ENCODE results near the gene CTSA.
"Not testable (repeated sequence)": the region's sequence is repeated elsewhere in the genome, so short reads cannot be mapped to it uniquely, and the experiment has no call there.

Gene CTSA

DNA sequence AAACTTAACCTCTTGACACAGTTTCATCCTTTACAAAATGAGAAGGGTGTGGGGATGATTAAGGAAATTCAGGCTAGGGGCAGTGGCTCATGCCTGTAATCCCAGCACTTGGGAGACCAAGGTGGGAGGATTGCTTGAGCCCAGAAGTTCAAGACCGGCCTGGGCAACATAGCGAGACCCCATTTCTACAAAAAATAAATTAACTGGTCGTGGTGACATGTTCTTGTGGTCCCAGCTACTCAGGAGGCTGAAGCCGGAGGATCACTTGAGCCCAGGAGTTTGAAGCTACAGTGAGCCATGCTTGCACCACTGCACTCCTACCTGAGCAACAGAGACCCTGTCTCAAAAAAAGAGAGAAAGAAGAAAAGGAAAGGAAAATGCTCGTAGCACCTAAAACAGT lies 24.7 kb upstream of the CTSA start:
- no peak for DNase-seq (ENCODE audit: low read depth)

DNA sequence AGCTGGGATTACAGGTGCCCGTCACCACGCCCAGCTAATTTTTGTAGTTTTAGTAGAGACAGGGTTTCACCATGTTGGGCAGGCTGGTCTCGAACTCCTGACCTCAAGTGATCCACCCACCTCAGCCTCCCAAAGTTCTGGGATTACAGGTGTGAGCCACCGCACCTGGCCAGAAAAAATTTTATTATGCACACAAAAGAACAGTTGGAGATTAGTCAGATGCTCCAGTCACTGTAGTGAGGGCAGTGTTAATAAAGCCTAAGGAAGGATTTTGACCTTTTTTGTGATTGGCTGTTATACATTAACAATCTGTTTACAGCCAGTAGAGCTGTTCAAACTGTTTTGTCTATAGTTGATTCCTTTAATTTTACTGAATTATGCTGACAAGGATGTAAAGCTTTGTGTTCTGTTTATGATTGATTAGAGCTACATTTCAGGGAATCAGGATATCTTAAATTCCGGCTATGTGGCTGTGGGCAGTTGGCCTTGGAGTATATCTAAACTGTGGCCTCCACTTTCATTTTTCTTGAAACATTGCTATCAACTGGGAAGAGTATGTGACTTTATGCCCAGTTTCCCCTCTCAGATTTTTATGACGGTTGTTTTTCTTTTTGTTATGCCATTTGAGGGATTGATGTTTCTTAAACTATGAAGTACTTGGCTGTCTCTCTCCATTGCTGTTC lies 23.9 kb upstream of the CTSA start:
- DNase-seq (ENCODE audit: low read depth) = no peak

DNA sequence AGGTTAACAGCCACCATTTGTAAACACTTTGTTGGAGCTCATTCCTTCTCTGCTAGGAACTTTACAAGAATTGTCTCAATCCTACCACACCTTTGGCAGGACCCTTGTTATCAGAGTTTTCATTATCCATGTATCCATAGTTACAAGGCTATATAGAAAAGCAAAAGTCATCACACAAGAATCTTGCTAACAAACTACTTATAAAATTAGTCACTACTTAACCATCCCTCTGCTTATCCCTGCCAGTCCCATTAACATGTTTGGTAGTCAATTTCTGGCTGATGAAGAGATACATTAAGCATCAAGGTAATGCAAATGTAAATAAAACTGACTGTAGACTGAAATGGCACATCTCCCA lies 23.3 kb upstream of the CTSA start:
- DNase-seq (ENCODE audit: low read depth) = no peak

DNA sequence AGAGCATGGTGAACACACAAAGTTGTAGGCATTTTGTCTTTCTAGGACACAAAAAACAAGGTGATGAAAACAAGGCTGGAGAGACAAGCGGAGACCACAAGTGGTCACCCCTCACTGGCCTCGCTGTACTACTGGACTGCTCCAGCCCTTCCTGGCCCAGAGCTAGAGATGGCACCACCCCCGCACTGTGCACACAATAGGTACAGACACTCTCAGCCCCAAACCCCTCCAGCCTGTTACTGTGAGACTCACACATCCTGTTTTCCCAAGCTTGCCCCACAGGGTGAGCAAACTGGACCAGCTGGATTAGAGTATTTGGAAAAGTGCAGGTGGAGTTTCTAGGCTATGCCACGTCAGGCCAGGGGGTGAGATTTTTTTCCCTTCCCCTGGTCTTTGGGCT lies 18.5 kb upstream of the CTSA start:
- no peak for DNase-seq (ENCODE audit: low read depth)

DNA sequence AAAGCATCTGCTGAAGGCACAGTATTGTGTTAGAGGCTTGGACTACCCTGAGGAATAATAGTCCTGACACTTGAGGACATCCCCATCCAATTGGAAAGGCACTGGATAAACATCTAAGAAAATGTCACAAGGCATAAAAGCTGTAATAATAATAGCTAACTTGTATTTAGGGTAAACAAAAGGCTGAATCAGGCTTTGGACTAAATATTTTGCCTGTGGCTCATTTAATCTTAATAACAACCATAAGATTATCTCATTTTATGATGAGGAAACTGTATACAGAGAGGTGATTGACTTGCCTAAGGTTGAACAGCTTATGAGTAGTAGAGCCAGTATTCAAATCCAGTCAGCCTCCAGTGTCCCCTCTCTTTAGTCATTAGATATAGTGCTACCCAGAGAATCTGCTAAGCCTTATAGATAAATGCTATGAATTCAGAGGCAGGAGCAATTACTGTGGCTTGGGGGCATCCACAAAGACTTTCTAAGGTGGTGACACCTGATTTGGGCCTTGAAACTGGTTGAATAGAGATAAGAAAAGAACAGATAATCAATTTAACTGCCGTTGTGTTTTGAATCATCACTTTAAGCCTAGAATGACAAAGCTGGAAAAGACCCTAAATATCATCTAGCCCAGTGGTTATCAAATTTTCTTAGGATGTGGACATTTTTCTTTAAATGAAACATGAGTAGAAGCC lies 17.6 kb upstream of the CTSA start:
- no peak for DNase-seq (ENCODE audit: low read depth)

DNA sequence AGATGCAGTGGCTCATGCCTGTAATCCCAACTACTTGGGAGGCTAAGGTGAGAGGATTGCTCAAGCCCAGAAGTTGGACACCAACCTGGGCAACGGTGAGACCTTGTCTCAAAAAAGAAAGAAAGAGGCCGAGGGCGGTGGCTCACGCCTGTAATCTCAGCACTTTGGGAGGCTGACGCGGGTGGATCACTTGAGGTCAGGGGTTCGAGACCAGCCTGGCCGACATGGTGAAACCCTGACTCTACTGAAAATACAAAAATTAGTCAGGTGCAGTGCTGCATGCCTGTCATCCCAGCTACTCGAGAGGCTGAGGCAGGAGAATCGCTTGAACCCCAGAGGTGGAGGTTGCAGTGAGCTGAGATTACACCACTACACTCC lies 17.0 kb upstream of the CTSA start:
- not testable (repeated sequence) for DNase-seq (ENCODE audit: low read depth)

DNA sequence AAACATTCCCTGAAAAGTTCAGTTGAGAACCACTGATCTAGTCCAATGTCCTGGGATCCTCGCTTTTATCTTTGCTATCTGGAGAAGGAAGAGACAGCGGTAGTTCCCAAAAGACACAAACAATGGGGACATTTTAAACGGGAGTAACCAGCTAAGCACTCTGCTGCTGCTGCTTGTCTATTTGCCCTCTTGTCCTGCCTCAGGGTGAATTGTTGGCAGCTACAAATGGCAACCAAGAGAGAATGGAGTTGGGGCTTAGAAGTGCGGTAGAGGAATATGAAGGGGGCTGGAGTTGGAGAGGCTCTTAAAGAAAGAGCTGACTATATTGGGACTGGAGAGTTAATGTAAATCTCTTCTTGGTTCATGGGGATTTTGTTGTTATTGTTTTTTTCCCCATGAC lies 16.6 kb upstream of the CTSA start:
- DNase-seq (ENCODE audit: low read depth) = no peak

DNA sequence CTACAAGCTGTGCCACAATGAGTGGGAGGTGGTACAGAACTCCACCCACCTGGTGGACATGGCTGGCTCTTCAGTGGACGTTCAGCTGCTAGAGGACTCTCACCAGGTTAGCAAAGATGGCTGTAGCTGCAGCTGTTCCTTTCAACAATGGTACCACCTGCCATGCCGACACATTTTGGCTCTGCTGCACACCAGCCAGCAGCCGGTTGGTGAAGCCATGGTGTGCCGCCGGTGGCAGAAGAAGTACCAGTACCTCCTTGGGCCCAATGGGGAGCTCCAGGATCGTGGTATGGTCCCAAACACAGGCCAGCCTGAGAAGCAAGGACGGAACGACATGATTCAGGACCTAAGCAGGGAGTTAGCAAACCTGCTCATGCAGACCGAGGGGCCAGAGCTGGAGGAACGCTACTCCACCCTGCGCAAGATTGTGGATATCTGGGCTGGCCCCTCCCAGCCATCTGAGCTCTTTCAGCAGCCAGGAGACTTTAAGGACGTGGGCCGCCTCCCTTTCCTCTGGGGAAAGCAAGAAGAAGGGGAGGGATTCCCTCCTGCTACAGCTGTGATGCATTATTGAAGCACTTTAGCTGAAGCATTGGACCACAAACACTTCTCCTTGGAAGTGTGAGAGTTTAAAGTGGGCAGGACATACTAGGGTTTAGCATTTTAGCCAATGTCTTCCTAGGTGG lies 12.9 kb upstream of the CTSA start:
- DNase-seq (ENCODE audit: low read depth) = no peak

DNA sequence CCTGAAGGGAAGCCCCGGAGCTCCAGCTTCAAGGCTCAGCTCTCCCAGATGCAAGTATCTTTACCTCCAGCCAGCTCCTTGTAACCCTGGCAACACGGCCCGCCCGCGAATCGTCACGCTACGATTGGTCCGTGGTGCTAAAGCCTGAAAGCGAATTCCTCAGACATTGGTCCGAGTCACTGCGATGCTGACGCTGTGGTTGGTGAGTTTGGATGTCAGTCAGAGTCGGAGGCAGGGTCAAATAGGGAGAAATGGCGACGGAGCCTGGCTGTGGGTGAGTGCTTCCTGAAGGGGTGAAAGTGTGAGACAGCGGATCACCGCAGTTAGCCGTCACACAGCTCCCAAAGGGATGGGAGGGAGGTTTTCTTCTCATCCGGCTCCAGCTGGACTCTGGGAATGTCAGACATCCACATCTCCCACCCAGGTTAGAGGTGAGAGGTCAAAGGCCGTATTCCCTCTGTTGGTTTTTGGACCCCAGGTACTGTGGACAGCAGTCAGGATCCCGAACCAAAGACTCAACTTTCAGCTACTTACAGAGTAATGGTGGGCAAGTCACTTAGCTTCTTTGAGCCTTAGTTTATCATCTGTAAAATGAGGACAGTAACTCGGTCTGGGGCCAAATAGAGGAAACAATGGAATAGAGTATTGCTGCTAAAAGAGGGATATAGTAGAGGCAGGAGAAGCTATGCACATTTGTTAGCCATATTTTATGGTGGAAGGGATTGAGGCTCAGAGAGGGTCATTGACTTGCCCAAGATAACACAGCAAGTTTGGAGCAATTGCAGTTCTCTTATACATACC lies 9.9 kb upstream of the CTSA start, which contains the start of gene ZSWIM1:
Gene ZSWIM1, plus strand, starts transcription at position 240 of the 801 bp plus-strand sequence. CDS start 1,366 bp downstream, outside the sequence.
- peak; percentile 93 for DNase-seq (ENCODE audit: low read depth)

DNA sequence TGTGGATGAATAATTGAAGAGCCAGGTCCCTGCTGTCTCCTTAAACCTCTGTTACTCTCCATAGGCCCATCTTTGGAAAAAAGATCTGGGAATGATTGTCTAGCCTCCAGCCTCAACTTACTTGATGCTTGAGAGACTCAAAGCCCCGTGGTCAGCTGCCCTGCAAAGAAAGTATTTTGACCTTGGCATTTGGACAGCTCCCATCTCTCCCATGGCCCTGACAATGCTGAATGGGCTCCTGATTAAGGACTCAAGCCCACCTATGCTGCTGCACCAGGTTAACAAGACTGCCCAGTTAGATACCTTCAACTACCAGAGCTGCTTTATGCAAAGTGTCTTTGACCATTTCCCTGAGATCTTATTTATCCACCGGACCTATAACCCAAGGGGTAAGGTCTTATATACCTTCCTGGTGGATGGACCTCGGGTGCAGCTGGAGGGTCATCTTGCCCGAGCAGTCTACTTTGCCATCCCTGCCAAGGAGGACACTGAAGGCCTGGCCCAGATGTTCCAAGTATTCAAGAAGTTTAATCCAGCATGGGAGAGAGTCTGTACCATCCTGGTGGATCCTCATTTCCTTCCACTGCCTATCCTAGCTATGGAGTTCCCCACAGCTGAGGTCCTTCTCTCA lies 8.6 kb upstream of the CTSA start:
- DNase-seq (ENCODE audit: low read depth) = no peak

DNA sequence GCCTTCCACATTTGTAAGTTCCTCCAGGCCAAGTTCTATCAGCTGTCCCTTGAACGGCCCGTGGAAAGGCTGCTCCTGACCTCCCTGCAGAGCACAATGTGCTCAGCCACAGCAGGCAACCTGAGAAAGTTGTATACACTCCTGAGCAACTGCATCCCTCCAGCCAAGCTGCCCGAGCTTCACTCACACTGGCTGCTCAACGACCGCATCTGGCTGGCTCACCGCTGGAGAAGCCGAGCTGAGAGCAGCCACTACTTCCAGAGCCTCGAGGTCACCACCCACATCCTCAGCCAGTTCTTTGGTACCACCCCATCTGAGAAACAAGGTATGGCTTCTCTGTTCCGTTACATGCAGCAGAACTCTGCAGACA lies 8.1 kb upstream of the CTSA start:
- no peak for DNase-seq (ENCODE audit: low read depth)

DNA sequence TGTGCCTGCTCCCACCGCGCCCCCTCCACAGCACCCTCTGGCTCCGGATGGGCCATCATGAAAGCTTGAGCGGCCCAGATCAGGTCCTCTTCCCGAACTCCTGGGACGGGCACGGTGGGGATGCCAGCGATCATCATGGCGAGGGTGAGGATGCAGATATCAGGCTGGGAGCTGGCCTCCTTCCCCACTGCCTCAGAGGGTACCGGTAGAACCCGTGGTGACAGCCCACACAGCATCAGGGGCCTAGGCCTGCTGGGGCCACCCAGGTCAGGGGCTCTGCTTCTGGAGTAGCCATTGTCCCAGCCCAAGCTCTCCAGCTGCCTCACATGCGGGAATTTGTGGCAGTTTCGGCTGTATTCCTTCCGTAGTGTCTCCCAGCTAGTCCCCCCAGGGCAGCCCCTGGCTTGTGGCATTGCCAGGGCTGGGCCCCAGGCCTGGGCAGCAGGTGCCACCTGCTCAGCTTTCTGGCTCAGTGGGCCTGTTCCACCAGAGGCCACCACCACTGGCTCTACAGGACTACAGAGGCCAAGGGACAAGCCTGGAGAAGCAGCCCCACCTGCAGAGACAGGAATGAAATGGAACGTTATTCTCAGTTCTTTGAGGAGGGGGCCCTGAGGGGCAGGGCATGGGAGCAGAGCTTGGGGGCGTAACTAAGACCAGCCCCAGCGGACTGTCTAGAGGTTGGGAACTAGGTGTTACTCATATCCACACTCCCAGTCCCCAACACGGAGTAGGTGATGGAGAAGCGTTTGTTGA lies 4.4 kb upstream of the CTSA start:
- DNase-seq (ENCODE audit: low read depth) = no peak

DNA sequence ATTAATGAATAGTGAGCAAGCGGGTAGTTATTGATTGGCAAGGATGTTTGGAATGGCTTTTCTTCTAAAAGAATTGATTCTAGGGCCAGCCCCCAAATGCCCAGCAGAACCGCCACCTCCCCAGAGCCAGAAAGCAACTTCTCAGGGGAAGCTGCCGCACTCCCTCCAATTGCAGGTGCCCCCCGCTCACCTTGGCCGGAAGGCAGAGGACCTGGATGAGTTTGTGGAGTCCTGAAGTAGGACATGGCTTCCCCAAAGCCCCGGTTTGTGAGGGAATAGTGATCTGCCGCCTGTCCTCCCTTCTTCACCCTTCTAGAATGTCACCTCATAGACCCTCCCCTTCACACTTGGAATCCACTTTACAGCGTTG lies 3.8 kb upstream of the CTSA start, which contains the start of gene SPATA25:
Gene SPATA25, minus strand, starts transcription at position 277 of the 370 bp plus-strand sequence. Its CDS starts 32 bp downstream, at position 245.
- DNase-seq (ENCODE audit: low read depth) = no peak

DNA sequence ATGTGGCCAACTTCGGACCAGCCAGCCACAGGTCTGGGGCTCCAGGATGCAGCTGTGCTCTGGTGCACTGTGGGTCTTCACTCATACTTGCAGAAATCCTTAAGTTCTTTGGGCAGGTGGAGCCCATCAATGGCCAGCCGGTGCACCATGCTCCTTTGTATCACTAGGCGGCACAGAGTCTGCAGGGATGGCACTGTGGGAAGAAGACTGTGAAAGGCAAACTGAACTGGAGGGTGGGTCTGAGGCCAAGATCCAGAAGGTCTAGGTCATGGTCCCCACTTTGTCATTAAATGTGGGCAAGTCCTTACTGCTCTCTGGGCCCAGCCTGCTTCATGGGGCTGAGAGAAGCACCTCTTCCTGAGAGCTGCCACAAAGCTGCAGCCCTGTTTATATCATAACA lies 2.5 kb upstream of the CTSA start:
- DNase-seq (ENCODE audit: low read depth) = no peak

DNA sequence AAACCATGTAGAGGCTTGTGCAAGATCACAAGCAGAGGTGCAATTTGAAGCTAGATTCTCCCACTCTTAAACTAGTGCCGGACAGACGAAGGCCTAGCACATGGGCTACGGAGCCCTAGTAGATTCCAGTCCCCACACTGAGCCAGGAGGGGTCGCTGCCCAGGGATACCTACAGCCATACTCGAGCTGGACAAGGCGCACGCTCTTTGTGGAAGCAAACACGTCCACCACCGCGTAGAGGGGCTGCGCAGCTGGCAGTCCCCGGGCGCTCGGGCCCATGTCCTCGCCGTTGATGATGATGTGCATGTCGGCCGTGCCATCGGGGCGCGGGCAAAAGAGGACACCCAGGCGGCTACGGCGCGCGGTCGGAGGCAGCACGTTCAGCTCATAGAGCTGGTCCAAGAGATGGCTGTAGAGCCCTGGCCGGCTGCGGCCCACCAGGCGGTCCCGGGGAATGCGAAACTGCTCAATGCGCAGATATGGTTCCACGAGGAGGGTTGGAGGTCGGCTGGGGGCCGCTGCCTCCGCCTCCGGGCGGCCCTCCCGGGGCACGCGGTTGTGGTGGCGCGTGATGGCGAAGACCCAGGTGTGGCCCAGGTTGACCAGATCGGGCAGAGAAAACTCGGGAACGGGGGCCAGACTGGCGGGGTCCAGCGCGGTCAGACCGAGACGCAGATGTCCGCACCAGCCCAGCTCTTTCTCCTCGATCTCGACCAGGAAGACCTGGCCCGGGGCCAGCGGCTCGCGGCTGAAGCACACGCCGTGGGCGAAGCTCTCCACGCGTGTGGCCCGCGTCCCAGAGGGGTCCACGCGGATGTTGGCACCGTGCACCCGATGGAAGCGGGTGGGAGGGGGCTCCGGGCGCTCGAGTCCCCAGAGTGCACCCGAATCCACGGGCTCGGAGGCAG lies 804 bp upstream of the CTSA start:
- DNase-seq (ENCODE audit: low read depth) = peak; percentile 19

DNA sequence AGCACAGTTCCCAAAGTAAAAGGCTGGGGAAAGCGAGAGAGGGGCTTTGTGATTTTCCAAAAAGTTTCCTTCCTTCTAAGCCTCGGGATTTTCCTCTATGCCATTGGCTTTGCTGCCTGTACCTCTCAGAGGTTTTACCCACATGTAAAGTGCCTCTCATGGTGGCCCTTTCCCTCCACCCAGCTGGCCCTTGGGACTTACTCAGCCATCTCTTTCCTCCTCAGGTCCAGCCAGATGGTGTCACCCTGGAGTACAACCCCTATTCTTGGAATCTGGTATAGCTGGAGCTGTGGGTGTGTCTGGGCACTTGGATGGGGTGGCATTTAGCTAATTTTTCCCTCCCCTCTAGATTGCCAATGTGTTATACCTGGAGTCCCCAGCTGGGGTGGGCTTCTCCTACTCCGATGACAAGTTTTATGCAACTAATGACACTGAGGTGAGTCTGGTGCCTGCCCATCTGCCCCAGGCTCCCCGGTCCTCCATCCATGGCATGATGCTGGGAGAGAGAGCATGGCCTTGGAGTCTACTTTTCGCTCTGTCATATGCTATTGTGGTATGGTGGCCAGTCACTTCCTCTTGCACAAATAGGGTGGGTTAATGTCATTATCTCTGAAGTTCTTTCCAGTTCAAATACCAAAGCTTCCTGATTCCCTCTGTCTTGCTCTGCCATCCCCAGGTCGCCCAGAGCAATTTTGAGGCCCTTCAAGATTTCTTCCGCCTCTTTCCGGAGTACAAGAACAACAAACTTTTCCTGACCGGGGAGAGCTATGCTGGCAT lies 1.1 kb downstream of the CTSA start:
- DNase-seq (ENCODE audit: low read depth) = no peak

DNA sequence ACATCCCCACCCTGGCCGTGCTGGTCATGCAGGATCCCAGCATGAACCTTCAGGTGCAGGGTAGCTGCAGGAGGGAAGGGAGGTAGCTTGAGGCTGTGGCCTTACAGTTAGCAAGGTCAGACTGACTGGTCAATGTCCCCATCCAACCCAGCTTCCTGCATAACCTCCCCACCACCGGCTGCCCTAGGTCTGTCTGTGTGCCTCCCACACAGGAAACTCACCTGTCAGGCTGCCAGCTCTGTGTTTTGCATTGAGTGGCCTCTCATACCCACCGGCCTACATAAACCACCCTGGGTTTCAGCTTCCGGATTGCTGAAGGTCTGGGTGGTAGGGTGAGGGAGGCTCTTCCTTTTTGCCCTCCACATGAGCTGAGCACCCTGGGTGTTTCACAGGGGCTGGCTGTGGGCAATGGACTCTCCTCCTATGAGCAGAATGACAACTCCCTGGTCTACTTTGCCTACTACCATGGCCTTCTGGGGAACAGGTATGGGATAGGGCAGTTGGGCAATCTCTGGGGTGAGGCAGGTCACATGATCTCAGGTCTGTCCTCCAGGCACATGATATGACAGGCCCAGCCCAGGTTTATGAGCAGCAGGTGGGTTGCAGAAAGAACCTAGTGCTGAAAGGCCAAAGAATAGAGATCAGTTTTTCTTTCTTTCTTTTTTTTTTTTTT lies 1.8 kb downstream of the CTSA start:
- no peak for DNase-seq (ENCODE audit: low read depth)

DNA sequence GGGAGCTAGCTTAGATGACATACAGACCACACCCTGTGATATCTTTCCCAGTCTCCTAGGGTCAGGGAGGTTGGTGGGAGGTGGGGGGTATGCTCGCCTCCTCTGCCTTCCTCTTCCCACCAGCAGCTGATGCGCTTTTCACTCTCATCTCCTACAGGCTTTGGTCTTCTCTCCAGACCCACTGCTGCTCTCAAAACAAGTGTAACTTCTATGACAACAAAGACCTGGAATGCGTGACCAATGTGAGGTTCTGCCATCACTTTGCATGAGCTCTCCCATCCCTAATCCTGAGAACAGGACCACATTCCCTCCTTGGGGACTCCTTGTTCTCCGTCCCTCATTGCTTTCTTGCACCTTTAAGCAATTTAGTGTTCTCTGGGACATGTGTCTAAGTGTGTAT lies 2.7 kb downstream of the CTSA start:
- DNase-seq (ENCODE audit: low read depth) = no peak

DNA sequence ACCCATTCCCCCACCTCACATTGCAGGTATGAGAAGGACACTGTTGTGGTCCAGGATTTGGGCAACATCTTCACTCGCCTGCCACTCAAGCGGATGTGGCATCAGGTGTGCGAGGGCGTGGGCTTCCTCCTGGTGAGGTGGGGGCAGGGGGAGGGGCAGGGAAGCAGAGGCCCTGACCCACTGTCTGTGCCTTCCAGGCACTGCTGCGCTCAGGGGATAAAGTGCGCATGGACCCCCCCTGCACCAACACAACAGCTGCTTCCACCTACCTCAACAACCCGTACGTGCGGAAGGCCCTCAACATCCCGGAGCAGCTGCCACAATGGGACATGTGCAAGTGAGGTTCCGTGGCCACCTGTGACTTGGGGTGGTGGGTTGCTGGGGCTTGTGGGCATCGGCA lies 3.7 kb downstream of the CTSA start:
- no peak for DNase-seq (ENCODE audit: low read depth)

Measured in stimulated activated CD8-positive, alpha-beta memory T cell treated with anti-CD3 and anti-CD28 coated beads, Interleukin-12 subunit alpha, Interleukin-12 subunit beta, amount 100 ng/mL, for 4 hours (primary cell).